Stimulated activated CD4-positive, alpha-beta T cell treated with anti-CD3 and anti-CD28 coated beads, Interleukin-4, amount 100 ng/mL, for 24 hours (primary cell): ENCODE measurements around the gene GALNS.

Source experiments
- DNase-seq: peaks from one replicate; pipeline ENCODE4 v3.0.0-alpha.2; 2020

GALNS gene

DNA sequence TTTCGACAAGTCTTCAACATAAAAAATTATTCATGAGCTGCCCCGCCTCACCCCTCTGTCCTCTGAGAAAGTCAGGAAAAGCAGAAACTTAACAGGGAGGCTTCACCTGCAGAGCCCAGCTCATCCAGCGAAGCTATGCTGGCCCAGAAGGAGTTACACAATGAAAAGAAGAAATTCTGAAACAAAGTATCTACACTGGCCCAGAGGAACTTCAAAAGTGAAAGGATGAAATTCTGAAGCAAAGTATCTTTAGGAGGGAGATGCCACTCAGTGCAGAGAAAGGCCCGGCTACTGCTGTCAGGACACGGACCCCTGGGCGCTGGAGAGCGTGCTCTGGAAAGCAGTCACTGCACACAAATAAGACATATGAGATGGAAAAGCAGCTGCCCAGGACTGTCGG lies 1.6 kb downstream of the GALNS start:
- DNase-seq, result no peak

DNA sequence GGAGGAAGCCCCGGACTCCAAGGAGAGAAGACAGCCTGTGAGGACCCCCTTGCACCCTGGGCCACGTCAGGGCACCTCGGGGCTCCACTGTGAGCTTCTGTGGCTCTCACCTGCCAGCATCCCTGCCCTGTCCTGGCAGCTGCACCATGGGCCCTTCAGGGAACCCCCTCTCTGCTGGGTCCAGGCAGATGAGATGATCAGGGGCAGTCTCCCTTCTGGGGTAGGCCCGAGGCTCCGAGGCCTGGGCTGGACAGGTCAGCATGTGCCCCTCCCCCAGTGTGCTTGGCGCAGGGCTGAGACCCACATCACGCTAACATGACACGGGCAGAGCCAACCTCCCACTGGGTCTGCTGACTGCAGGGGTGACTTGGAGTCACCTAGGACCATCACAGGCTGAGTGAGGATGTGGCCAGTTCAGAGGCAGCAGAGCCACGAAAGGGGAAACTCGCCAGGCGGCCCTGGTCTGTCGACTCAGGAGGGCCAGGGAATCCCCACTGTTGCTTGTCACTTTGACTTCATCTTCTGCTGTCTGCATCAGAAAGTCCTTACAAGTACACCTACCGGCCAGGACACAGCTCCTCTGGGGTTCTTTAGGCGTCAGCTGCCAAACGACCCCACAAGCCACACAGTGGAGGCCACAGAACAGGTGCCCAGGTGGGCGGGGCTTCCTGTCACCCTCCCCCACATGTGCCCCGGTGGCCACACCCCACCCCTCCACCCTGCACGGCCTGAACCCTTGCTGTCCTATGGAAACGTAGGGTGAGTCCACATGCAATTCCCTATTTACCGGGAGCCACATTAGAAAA lies 2.2 kb downstream of the GALNS start:
- peak; percentile 14 for DNase-seq

DNA sequence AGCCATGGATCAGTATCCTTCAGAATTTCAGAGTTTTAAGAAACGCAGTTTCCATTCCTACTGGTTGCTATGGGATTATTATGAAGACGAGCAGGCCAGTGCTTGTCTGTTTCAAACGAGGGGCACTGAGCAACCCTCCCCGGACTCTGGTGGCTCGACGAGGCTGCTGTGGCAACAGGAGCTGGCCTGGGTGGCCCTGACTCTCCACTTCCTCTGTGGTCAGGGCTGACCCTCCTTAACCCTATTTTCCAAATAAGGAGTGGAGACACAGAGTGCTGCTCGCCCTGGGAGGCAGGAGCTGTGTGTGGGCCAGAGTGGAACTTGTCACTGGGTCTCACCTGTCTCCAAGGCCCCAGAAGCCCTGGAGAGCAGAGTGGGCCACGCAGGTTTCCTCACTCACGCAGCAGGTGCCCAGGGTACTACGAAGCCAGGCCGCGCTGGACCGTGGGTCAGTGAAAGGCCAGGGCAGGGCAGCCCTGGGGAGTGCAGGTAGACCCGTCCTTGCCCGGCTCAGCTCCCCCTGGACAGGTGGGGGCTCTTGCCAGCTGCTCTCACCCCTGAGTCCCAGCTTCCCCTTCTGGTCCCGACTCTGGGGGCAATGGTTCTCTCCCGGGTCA lies 3.3 kb downstream of the GALNS start:
- DNase-seq, result no peak

DNA sequence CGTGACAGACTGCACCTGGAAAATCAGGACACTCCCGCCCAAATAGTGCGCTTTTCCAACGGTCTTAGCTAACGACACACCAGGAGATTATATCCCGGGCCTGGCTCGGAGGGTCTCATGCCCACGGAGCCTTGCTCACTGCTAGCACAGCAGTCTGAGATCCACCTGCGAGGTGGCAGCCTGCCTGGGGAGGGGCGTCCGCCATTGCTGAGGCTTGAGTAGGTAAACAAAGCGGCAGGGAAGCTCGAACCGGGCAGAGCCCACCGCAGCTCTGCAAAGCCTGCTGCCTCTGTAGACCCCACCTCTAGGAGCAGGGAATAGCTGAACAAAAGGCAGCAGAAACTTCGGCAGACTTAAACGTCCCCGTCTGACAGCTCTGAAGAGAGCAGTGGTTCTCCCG lies 5.1 kb downstream of the GALNS start:
- DNase-seq, result no peak

DNA sequence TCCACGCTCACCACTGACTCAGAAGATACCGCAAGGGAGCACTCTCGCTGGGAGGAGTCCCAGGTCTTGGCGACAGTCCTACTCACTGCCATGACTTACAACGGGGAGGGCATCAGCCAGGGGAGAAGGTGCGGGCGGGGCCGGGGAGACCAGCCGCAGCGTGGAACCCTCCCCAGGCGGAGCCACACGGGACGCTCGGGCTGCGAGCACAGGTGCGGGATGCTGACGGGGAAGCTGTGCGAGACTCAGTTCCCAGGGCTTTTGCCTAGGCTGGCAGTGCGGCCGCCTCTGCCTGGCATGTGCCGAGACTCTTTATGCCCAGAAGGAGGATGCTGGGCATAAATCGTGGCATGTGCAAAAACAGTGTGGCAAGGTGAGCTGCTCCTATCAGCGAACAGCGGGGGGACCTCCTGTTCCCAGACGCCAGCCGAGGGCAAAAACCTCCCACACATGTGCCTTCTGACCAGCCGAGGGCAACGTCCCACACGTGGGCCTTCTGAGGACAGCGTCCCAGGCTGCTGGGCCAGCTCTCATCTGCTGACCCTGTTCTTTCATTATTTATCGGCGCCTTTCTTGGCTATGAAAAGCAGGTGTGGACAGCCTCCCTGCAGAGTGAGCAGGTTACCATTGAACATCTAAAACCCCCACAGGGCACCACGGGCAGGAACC lies 6.1 kb downstream of the GALNS start:
- no peak for DNase-seq

DNA sequence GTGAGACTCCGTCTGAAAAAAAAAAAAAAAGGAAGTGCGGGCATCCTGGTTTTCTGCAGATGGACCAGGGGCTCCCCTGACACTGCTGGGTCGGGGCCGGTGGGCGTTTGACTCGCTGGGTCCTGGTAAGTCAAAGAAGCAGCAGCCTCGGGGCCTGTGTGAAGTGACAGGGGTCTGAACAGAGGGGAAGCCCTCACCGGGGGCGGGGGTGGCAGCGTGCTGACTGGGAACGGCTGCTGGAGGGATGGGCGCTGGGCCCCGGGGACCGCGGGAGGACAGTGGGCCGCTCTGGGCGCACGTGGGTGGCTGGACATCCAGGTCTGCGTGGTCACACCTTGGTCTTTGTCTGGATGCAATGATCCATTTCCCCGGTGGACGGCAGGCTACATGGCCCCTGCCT lies 8.2 kb downstream of the GALNS start:
- no peak for DNase-seq

DNA sequence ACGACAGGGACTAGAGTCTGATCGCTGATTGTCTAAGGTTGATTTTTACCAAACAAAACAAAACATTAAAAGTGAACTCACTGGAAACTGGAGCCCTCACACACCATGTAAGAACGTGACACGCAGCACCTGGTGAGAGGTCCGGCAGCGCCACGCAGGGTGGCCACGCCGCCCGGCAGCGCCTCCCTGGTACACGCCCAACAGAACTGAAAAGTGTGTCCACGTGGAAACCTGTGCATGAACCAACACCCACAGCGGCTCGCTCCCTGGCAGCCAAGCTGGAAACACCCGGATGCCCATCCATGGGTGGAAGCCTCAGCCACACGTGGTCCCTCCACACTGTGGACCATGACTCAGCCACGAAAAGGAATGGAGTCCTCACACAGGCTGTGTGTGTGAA lies 9.1 kb downstream of the GALNS start:
- no peak for DNase-seq

DNA sequence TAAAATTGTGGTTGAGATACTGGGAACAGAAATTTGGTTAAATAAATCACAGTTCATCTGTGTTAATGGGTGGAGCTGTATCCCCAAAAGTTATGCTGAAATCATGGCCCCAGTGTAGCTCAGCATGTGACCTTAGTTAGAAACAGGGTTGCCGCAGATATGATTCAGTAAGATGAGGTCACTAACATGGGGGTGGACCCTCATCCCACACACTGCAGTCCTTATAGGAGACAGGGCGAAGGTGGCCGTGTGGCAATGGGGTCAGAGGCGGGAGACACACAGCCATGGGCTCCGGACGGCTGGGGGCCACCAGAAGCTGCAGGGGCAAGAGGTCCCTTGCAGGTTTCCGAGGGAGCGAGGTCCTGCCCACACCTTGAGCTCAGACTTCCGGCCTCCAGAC lies 10.7 kb downstream of the GALNS start:
- DNase-seq, result no peak

DNA sequence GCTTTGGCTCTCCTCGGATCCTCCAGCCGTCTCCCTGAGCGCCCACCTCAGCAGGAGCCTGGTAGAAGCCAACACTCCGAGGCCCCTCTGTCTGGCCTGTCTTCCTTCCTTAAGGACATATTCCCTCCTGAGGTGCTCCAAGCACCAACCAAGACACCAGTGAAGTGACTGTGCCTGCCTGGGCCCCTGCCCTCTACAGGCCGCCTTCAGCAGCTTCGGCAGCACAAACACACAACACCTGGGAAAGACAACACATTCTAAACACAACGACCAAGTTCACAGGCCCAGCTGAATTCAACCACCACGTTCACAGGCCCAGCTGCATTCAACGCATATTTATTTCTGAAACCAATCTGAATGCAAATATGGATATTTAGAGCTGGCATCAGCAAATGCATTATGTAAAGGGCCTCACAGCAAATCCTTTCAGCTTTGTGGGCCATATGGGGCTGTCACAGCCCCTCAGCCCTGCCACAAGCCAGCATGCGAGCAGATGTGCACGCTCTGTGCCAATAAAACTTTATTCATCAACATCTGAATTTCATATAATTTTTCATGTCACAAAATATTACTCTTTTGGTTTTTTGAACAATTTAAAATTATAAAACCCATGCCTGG lies 12.2 kb downstream of the GALNS start:
- DNase-seq, result no peak

DNA sequence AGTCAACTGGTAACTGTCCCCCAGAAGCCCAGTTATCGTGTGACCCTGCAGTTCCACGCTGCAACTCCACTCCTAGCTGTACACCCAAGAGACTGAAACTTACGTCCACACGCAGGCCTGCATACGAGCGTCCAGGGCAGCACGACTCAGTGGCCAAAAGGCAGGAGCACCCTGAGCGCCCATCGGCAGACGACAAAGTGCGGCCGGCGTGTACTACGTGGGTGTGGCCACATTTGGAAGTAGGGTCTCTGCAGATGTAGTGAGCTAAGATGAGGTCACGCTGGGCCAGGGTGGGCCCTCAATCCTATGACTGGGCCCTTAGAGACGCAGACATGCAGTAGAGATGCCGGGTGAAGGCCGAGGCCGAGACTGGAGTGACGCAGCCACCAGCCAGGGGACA lies 13.5 kb downstream of the GALNS start:
- DNase-seq, result no peak

DNA sequence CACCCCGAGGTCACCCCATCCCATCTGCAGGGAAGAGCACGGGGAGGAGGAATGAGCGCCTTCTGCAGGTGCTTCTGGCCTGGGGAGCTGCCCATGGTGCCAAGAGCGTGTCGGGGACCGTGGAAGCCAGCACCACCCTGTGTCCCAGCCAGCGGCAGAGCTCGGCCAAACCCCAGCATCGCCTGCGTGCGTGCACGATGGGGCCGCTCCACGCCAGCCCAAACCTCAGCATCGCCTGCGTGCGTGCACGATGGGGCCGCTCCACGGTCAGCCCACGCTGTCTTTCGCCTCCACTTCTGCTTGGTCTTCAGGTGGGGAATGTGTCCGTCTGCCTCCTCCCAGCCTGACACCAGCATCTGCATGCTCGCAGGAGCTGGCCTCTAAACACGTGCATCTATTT lies 13.9 kb downstream of the GALNS start:
- no peak for DNase-seq

DNA sequence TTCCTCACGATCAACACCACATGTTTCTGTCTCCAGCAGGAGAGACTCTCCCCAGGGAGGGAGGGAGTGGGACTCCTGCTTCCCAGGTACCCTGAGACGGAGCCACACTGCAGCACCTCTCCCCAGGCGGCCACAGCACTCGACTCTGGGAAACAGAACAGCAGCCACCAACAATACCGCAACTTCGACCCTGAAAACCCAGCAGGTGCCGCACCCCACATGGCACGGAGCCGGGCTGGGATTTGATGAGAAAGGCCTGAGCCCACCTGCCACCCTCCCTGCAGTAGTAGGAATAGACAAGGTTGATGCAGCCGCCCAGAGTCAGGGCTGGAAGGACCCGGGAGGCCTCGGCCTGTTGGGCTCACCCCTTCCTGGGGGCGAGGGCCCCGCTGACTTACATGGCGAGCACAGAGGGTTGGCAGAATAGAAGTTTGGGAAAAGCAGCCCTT lies 14.4 kb downstream of the GALNS start:
- no peak for DNase-seq

DNA sequence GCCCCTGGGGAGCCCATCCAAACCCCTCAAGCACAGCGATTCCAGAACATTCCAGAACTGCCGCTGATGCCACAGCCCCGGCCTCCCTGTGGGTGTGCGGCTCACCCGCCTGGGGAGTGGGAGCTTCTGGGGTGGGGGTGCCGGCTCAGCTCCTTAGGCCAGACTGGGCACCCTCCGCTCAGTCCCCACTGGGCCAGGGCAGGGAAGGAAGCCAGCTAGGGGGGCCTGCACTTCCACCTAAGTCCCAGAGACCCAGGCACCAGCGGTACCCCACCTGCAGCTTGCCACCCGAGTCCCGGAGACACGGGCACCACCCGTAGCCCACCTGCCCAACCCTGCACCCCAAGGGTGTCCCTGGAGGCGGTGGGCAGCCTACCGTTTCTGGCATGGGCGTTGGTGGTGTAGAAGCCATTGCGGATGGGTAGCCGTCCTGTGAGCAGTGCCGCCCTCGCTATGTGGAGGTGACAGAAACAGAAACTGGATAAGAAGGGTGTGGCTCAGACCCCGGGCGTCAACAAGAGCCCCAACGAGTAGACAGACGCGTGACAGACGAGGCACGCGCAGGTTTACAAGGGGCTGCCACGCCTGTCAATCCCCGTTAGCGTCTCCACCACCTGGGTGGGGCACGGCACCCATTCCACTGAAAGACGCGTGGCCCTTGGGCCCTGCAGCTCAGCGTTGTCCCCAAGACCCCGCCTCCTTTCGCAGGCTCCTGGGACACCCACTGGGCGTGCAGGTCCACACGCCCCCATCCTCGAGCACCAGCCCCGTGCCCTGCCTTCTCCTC lies 15.0 kb downstream of the GALNS start:
- DNase-seq, result no peak

DNA sequence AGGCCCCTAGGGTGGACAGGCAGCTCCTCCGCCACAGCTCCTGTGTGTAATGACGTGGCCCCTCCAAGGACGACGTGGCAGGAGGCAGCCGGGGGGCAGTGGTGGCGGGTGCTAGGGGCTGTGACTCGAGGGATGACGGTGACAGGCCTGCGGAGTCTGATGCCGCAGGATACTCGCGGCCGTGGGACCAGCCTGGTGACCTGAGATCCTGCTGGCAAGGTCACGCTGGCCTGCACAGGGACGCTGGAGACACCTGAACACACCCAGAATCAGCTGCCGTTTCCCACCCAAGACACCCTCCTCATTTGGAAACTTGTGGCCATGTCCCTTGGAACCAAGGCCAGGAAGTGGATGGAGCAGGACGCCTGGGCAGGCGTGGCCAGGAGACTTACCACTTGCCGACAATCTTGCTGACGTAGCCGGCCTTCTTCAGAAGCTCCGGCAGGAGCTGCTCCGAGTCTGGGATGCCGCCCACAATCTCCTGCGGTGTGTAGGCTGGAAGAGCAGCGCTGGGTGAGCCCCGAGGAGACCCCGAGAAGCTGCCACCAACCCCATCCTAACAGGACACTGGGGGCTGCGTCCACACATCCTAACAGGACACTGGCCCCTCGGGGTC lies 16.0 kb downstream of the GALNS start:
- DNase-seq, result no peak

DNA sequence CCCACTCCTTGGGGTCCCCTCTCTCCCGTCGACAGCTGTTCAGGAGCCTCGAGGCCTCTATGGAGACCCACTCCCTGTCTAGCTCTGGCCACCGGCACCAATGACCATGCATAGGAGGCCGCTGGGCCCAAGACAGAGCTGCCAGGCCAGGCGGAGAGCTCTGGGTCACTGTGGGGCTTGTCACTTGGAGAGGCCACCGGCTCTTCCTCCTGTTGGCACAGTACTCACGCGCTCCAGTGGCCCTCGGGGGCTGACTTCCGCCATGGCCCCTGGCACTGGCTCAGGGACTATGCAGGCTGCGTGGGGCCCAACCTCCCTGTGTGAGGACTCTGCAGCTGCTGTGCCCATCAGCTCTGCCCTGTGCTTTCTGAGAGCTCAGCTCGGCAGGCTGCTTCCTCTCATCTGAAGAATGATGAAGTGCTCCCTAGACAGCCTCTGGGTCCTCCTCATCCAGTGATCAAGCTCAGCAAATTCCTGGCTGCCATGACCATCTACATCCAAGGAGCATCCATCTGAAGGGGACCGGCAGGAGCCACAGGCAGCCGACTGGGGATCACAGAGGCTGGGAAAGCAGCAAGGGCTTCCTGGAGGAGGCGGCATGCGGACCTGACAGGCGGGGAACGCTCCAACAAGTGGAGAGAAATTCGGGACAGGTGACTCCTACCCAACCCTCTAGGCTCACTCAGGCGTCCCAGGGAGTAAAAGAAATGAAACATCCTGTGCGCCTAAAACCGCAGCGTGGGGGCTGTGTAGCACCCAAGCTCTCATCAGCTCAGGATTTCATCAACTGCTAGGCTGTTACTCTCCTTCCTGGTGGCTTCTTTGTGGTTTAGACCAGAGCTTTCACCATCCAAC lies 16.8 kb downstream of the GALNS start:
- no peak for DNase-seq

DNA sequence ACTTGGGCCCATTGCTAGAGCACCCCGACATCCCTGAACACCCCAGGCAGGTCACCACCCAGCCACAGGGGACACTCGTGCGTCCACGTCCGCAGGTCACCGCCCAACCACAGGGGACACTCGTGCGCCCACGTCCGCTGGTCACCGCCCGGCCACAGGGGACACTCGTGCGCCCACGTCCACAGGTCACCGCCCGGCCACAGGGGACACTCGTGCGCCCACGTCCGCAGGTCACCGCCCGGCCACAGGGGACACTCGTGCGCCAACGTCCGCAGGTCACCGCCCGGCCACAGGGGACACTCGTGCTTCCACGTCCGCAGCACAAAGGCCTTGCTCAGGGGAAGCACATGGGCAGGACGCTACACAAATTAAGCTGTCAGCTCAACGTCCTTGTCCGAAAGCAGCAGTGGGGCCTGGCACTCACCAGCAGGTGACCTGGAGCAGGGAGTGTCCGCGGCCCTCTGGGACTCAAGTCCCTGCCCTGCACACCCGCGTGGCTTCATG lies 17.7 kb downstream of the GALNS start:
- DNase-seq, result no peak

DNA sequence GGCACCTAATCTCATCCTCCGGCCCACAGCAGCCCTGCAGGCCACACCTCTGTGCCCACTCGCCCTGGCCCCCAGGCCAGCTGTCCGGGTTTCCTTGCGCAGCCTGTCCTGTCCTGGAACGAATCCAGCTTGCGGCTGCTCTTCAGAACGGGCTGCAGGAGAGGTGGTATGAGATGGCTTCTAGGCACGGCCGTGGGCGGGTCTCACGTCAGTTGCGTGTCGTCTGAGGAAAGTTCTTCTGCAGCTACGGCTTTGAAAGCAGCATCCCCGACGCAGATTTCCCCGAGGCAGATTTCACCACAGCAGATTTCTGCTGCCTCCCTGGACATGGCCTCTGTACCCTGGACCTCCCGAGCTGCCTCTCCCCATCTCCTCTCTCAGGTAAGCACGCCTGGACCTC lies 18.2 kb downstream of the GALNS start:
- DNase-seq, result no peak

DNA sequence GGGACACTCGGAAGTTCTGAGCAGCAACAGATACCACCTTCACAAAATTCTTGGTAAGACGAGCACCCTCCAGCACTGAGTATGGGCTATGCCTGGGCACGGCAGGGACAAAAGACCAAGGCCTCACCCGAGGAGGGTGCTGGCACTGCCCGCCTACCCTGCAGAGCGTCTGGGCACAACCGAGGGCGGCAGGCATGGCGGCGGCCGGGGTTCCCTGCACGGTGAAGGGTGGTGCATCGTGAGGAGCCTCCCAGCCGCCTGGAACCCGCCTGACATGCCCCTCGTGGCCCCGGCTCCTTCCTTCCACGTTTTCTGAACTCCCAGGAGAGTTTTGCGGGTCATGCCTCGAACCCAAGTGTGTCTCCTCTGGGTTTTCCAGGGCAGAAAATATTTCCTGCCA lies 18.9 kb downstream of the GALNS start:
- DNase-seq, result no peak

DNA sequence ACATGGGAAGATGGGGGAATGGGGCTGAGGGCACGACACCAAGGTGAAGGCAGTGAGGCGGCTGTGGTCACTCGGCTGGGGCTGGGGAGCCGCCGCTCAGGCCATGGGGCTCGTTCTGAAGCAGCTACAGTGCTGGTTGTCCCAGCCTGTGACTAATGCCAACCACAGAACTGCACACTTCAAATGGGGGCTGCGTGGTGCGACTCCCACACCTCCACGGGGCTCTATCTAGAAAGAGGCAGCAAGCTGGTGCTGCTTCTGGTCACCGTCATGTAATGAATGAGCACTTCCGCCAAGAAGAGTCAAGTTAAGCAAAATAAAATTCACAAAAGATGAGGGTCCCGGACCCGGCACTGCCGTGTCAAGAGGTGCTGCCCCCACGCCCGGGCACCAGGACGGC lies 20.0 kb downstream of the GALNS start:
- DNase-seq, result no peak

DNA sequence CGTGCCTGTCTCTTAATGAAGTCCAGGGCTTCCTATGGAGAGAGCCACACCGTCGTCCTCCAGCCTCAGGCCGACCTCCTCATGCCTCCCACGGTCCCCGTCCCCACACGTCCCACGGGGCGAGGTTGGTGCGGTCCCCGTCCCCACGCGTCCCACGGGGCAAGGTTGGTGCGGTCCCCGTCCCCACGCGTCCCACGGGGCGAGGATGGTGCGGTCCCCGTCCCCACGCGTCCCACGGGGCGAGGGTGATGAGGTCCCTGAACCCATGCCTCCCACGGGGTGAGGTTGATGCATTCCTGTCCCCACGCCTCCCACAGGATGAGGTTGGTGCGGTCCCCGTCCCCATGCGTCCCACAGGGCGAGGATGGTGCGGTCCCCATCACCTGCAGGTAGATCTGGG lies 20.9 kb downstream of the GALNS start:
- no peak for DNase-seq

DNA sequence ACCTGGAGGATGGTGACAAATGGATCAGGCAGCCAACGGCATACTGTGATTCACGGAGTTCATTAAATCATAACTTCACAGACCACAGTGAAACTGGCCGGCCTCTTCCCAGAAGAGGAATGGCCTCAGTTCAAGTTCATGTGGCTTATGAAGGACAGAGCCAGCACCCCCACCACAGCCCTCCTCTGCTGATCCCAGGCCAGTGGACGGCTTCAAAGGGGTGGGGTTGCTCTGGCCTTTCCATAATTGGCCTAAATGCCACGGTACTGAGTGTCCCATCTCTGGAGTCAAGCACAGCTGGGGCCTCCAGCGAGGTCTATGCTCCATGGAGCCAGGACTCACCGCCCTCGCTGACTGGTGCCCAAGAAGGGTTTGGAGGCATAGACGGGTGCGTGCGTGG lies 21.4 kb downstream of the GALNS start:
- DNase-seq, result no peak
